Loucy (cell line): Measurements from ENCODE around the gene PRICKLE2.

Experiments
- H2AFZ ChIP-seq: fragments of 200-600 bp; sonication (generic); 2 replicates; pipeline ENCODE4 v1.6.0; 2016; ENCODE audit warnings: antibody characterized with exemption, mild to moderate bottlenecking, low read length, moderate library complexity
- H3F3A ChIP-seq: fragments of 200-600 bp; 2 replicates; pipeline ENCODE4 v1.6.0; 2016; ENCODE audit warnings: antibody characterized with exemption, low read depth, mild to moderate bottlenecking
- H3K27me3 ChIP-seq: fragments of 200-600 bp; sonication (generic); 2 replicates; pipeline ENCODE4 v1.6.1; 2014; ENCODE audit warnings: low read length, mild to moderate bottlenecking; ENCODE audit not compliant: insufficient read depth, poor library complexity, severe bottlenecking
- H3K36me3 ChIP-seq: fragments of 200-600 bp; sonication (generic); 2 replicates; pipeline ENCODE4 v1.6.1; 2016; ENCODE audit warnings: low read length; ENCODE audit not compliant: insufficient read depth
- H3K4me1 ChIP-seq: fragments of 200-600 bp; sonication (generic); 2 replicates; pipeline ENCODE4 v1.5.1; 2014; ENCODE audit warnings: low read length, mild to moderate bottlenecking; ENCODE audit not compliant: insufficient read depth, poor library complexity, severe bottlenecking
- H3K4me2 ChIP-seq: fragments of 200-600 bp; sonication (generic); 2 replicates; pipeline ENCODE4 v1.6.0; 2014; ENCODE audit warnings: antibody characterized with exemption, low read length, low read depth, mild to moderate bottlenecking; ENCODE audit not compliant: poor library complexity, severe bottlenecking
- H3K4me3 ChIP-seq: fragments of 200-600 bp; sonication (generic); 2 replicates; pipeline ENCODE4 v1.5.1; 2014; ENCODE audit warnings: low read length, mild to moderate bottlenecking, mixed read lengths; ENCODE audit not compliant: poor library complexity, severe bottlenecking
- H3K79me2 ChIP-seq: fragments of 200-600 bp; sonication (generic); 2 replicates; pipeline ENCODE4 v1.6.1; 2014; ENCODE audit warnings: low read length; ENCODE audit not compliant: insufficient read depth
- H3K9ac ChIP-seq: fragments of 200-600 bp; sonication (generic); 2 replicates; pipeline ENCODE4 v1.6.0; 2014; ENCODE audit warnings: mild to moderate bottlenecking, low read depth, low read length, moderate library complexity; ENCODE audit not compliant: poor library complexity, severe bottlenecking
- H3K9me2 ChIP-seq: fragments of 200-600 bp; sonication (generic); replicated peaks from 2 replicates; pipeline ENCODE4 v1.6.1; 2016; ENCODE audit warnings: low read depth, low read length, mixed read lengths
- H3K9me3 ChIP-seq: fragments of 200-600 bp; sonication (generic); 2 replicates; pipeline ENCODE4 v1.6.1; 2014; ENCODE audit warnings: mild to moderate bottlenecking, antibody characterized with exemption, low read length, low read depth; ENCODE audit not compliant: insufficient read depth
- H4K20me1 ChIP-seq: fragments of 200-600 bp; sonication (generic); 2 replicates; pipeline ENCODE4 v1.6.0; 2014; ENCODE audit warnings: antibody characterized with exemption, low read length, mild to moderate bottlenecking; ENCODE audit not compliant: insufficient read depth, poor library complexity, severe bottlenecking
- CTCF ChIP-seq: fragments of 200-600 bp; sonication (generic); conservative IDR thresholded peaks from 2 replicates; pipeline ENCODE4 v1.5.1; 2014; ENCODE audit warnings: mild to moderate bottlenecking, antibody characterized with exemption, low read length
- EZH2phosphoT487 ChIP-seq: fragments of 200-600 bp; IDR thresholded peaks from 2 replicates; pipeline ENCODE4 v1.6.1; 2018; ENCODE audit warnings: antibody characterized with exemption, mild to moderate bottlenecking, moderate library complexity, borderline replicate concordance

Gene PRICKLE2

GRCh38 chr3:64049136-64049535, 176.1 kb downstream of the PRICKLE2 start:
- Histone ChIP-seq H3K9me2 (no peaks in the 10 kb centered on the region), H3K27me3 (no peaks in the 10 kb centered on the region), H3K4me2 (no peak overlapping the region), H3K9ac (no peak overlapping the region), H3K9me3 (no peaks in the 10 kb centered on the region), H3K79me2 (no peaks in the 10 kb centered on the region), H4K20me1 (no peaks in the 10 kb centered on the region), H3K4me1 (no peaks in the 10 kb centered on the region), H2AFZ (no peak overlapping the region), H3F3A (no peaks in the 10 kb centered on the region), H3K4me3 (no peak overlapping the region), H3K36me3 (no peaks in the 10 kb centered on the region)
- TF ChIP-seq CTCF (no peak), EZH2phosphoT487 (no peak)

- no peaks in the 10 kb centered on the region for H3K4me1 ChIP-seq
- H3K79me2 ChIP-seq = no peaks in the 10 kb centered on the region
- TF ChIP-seq EZH2phosphoT487 (no peak), CTCF (no peak)
- H3K36me3 ChIP-seq = no peaks in the 10 kb centered on the region
- H3K27me3 ChIP-seq = no peaks in the 10 kb centered on the region
- H3K4me3 ChIP-seq = no peak overlapping the region
- H4K20me1 ChIP-seq = no peaks in the 10 kb centered on the region
- H3F3A ChIP-seq = no peaks in the 10 kb centered on the region
- H3K9me3 ChIP-seq = no peaks in the 10 kb centered on the region
- H3K4me2 ChIP-seq = no peak overlapping the region
- H2AFZ ChIP-seq = no peak overlapping the region
- no peaks in the 10 kb centered on the region for H3K9me2 ChIP-seq
- H3K9ac ChIP-seq = no peak overlapping the region
These were observed 176.6 kb downstream of the PRICKLE2 start for GRCh38 chr3:64048631-64049061.

DNA sequence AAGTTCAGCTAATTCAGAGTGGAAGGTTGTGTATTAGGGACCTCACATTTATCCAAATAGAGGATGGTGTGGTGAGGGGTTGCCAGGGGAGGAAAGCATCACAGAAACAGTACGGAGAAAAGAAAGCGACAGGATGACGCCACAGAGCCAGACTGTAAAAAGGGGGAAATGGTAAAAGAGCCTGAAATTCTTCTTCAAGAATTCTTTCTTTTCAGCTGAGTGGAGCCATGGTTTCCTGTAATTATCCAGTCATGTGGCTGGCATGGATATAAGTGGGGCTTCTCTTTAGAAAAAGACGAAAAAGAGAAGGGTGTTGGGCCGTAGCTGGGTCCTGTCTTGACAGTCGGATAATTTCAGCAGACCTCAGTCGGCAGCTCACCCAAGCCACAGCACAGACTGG, 177.5 kb downstream of the PRICKLE2 start:
- Histone ChIP-seq H3K4me3 (no peak overlapping the region), H2AFZ (no peak overlapping the region), H3K4me2 (no peak overlapping the region), H3K27me3 (no peaks in the 10 kb centered on the region), H3K79me2 (no peaks in the 10 kb centered on the region), H4K20me1 (no peaks in the 10 kb centered on the region), H3K36me3 (no peaks in the 10 kb centered on the region), H3K9me2 (no peaks in the 10 kb centered on the region), H3K9me3 (no peaks in the 10 kb centered on the region), H3F3A (no peaks in the 10 kb centered on the region), H3K4me1 (no peaks in the 10 kb centered on the region), H3K9ac (no peak overlapping the region)
- no peak for TF ChIP-seq EZH2phosphoT487
- no peak for TF ChIP-seq CTCF
